Esophagus muscularis mucosa (tissue), 4 donors: ENCODE results near the gene UGT1A7. TPM values are rescaled to one million over a fixed set of nuclear protein-coding genes. Genes with fewer than 3 reads are reported as not detected.

ENCODE experiments used
- DNase-seq: peaks from one replicate; pipeline ENCODE4 v3.0.0-alpha.2; 2017; ENCODE audit errors: extremely low spot score
- H3K27ac ChIP-seq, 4 donors: fragments of 200-600 bp; sonication (generic); replicated peaks in 1 of 4; 1 replicate in 3 of 4; 2 replicates in 1 of 4; pipeline ENCODE4 v1.5.1; 2016 to 2019; ENCODE audit warnings: mild to moderate bottlenecking in 1 of 4
- H3K27me3 ChIP-seq, 4 donors: fragments of 200-600 bp; sonication (generic); one replicate each; pipeline versions ENCODE4 v1.5.1 to v1.6.0; 2016 to 2019
- H3K36me3 ChIP-seq, 4 donors: fragments of 200-600 bp; sonication (generic); one replicate each; pipeline ENCODE4 v1.5.1; 2016 to 2019
- H3K4me1 ChIP-seq, 4 donors: fragments of 200-600 bp; sonication (generic); one replicate each; pipeline ENCODE4 v1.5.1; 2016 to 2019
- H3K4me3 ChIP-seq, 4 donors: fragments of 200-600 bp; sonication (generic); 1 replicate in 2 of 4; 2 replicates in 2 of 4; pipeline ENCODE4 v1.5.1; 2016 to 2019; ENCODE audit warnings: mild to moderate bottlenecking in 4 of 4, moderate library complexity in 1 of 4
- H3K9me3 ChIP-seq, 4 donors: fragments of 200-600 bp; sonication (generic); 1 replicate in 3 of 4; 2 replicates in 1 of 4; pipeline ENCODE4 v1.5.1; 2016 to 2019
- CTCF ChIP-seq, 3 experiments: fragments of 200-600 bp in 2 of 3; fragments of 450-650 bp in 1 of 3; sonication (generic) in 2 of 3; IDR thresholded peaks; one replicate each; pipeline ENCODE4 v1.5.1; 2017 to 2019; ENCODE audit warnings: antibody characterized with exemption in 3 of 3, mild to moderate bottlenecking in 2 of 3, moderate library complexity in 1 of 3
- EP300 ChIP-seq: sonication (generic); formaldehyde crosslinking; IDR thresholded peaks from one replicate; pipeline ENCODE4 v1.6.1; 2017; ENCODE audit warnings: antibody characterized with exemption
- POLR2A ChIP-seq: fragments of 450-650 bp; IDR thresholded peaks from one replicate; pipeline ENCODE4 v1.6.1; 2017; ENCODE audit warnings: antibody characterized with exemption, moderate library complexity, mild to moderate bottlenecking, low read depth
- POLR2AphosphoS5 ChIP-seq, 2 donors: sonication (generic); formaldehyde crosslinking; IDR thresholded peaks; one replicate each; pipeline ENCODE4 v1.6.1; 2017; ENCODE audit warnings: antibody characterized with exemption in 2 of 2
- WGBS: methylation state at CpG from one replicate; pipeline ENCODE4 v1.1.5; 2018; 5-methylcytosine and 5-hydroxymethylcytosine counted together
- intact Hi-C: fragments of 100-400 bp; cut with DNase I; formaldehyde crosslinking; loops from one replicate; pipeline ENCODE4 v1.15.1; 2023
- total RNA-seq, 4 donors: library from RNA; depleted of rRNA; stranded (reverse); fragments of >200 nt; gene quantifications; one replicate each; pipeline versions ENCODE4 v1.1.0 to v1.2.1, GENCODE V29; 2016

Gene UGT1A7
- total RNA-seq, 4 donors from 2014 or later, result 0.42 TPM; not detected in 3

- H3K27ac ChIP-seq, result no peak overlapping the region
- no peaks in the 10 kb centered on the region for H3K36me3 ChIP-seq
- TF ChIP-seq POLR2AphosphoS5 (IDR thresholded peaks at IDR 0.05), result no peak
- no peak for TF ChIP-seq CTCF (IDR thresholded peaks at IDR 0.05)
- no peak for DNase-seq
- 94% methylated on average over 3 of the region's 6 CpGs for WGBS
- no peak overlapping the region for H3K4me3 ChIP-seq
- peaks cover 0 to 16% (median 0%) of the 10 kb centered on the region in 4 donors for H3K27me3 ChIP-seq
- intact Hi-C loops, result no loop called here
- no peaks in the 10 kb centered on the region for H3K9me3 ChIP-seq
- no peaks in the 10 kb centered on the region for H3K4me1 ChIP-seq
Measured at GRCh38 chr2:233810385-233810784, 128.7 kb downstream of the UGT1A7 start.

- H3K4me3 ChIP-seq, result no peak overlapping the region
- TF ChIP-seq CTCF (IDR thresholded peaks at IDR 0.05), result no peak
- no peak for TF ChIP-seq POLR2A
- TF ChIP-seq POLR2AphosphoS5 (IDR thresholded peaks at IDR 0.05), result no peak
- no peak for TF ChIP-seq EP300
- no peak overlapping the region for H3K27ac ChIP-seq
- DNase-seq, result no peak
- no peaks in the 10 kb centered on the region for H3K9me3 ChIP-seq
- intact Hi-C loops, result no loop called here
- no peaks in the 10 kb centered on the region for H3K36me3 ChIP-seq
- H3K4me1 ChIP-seq, result no peaks in the 10 kb centered on the region
- 68% methylated on average over 4 of the region's 4 CpGs for WGBS
- peaks cover 0 to 16% (median 0%) of the 10 kb centered on the region in 4 donors for H3K27me3 ChIP-seq
Measured at GRCh38 chr2:233811087-233811486, 129.4 kb downstream of the UGT1A7 start.

- no peak overlapping the region for H3K4me3 ChIP-seq
- no peaks in the 10 kb centered on the region for H3K9me3 ChIP-seq
- intact Hi-C loops, result no loop called here
- DNase-seq, result no peak
- H3K27ac ChIP-seq, result no peak overlapping the region
- no peaks in the 10 kb centered on the region for H3K4me1 ChIP-seq
- H3K36me3 ChIP-seq, result no peaks in the 10 kb centered on the region
- peaks cover 0 to 16% (median 0%) of the 10 kb centered on the region in 4 donors for H3K27me3 ChIP-seq
- 94% methylated on average over 8 of the region's 8 CpGs for WGBS
- TF ChIP-seq POLR2AphosphoS5 (IDR thresholded peaks at IDR 0.05), result no peak
- TF ChIP-seq EP300, result no peak
- no peak for TF ChIP-seq POLR2A
- no peak for TF ChIP-seq CTCF (IDR thresholded peaks at IDR 0.05)
Measured at GRCh38 chr2:233811732-233812131, 130.0 kb downstream of the UGT1A7 start.

DNA sequence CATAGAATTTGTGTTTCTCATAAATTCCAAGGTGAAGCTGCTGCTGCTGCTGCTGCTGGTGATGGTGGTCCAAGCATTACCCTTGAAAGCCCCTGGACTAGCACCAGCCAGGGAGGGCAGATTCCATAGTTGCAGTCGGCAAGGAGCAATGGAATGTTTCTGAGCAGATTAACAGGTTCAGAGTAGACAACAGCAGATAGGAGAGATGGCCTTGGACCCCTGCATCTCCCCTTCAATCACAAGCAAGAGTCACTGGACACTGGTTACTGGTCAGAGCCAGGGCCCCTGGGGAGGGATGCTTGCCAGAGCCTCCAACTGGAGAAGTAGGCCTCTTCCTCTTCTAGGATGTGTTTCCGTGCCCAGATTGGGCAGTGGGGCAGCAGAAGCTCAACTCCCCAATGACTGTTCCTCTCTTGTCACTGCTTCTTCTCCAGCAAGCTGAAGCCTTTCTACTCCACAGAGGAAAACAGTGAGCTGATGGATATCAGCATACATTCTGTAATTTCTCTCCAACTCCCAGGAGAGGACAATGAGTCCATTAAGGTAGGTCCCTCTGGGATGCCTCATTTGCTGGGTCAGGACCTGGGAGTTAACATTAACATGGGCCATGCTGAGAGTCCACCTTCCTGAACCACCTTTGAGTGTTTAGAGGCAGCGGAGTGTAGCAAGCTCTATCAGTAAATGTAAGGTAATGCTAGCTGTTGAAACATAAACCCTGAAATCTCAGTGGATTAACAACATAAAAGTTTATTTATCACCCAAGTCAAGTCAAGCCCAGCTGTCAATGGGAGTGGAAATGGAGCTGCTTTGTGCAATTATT lies 131.7 kb downstream of the UGT1A7 start:
- Histone ChIP-seq H3K36me3 (no peaks in the 10 kb centered on the region), H3K4me3 (no peak overlapping the region), H3K9me3 (no peaks in the 10 kb centered on the region), H3K27me3 (peaks cover 0 to 3% (median 0%) of the 10 kb centered on the region in 4 donors), H3K4me1 (no peaks in the 10 kb centered on the region), H3K27ac (no peak overlapping the region)
- TF ChIP-seq CTCF (IDR thresholded peaks at IDR 0.05) (no peak), EP300 (no peak), POLR2AphosphoS5 (IDR thresholded peaks at IDR 0.05) (no peak), POLR2A (no peak)
- intact Hi-C loops, result no loop called here
- DNase-seq, result no peak
- 69% methylated on average over 3 of the region's 3 CpGs for WGBS
